ENCODE results near the gene WT1. TPM values are rescaled to one million over a fixed set of nuclear protein-coding genes. Genes with fewer than 3 reads are reported as not detected.

WT1 gene
- total RNA-seq, 1 experiment from 2014 or later = 4.7 TPM

- intact Hi-C loops (cut with micrococcal nuclease; ENCODE audit: unreplicated experiment) = loop anchor here (2.0 kb wide), 1 partner anchor 34 kb away; no protein-coding TSS in a partner anchor
- POLR2A ChIA-PET = interaction anchor here (0.7 kb wide), 1 partner anchor 339 kb away, joined by 5 read pairs; no protein-coding TSS in a partner anchor
- Mint-ChIP-seq H3K36me3 (ENCODE audit: insufficient read depth, unreplicated experiment) (peaks cover 5% of the 10 kb centered on the region), H3K4me3 (ENCODE audit: unreplicated experiment) (peak overlapping the region; percentile 40), H3K9me3 (ENCODE audit: unreplicated experiment) (peaks cover 11% of the 10 kb centered on the region), H3K27ac (ENCODE audit: unreplicated experiment) (peak overlapping the region; percentile 63), H3K27me3 (ENCODE audit: insufficient read depth, unreplicated experiment) (no peaks in the 10 kb centered on the region), H3K4me1 (ENCODE audit: low read depth, unreplicated experiment) (peaks cover 14% of the 10 kb centered on the region)
- Histone ChIP-seq H3K36me3 (ENCODE audit: control insufficient read depth, insufficient read depth, low read length) (no peaks in the 10 kb centered on the region), H3K27me3 (replicated peaks; ENCODE audit: control insufficient read depth, insufficient read depth, low read length) (no peaks in the 10 kb centered on the region), H3K9me3 (no peaks in the 10 kb centered on the region), H3K4me3 (ENCODE audit: low read depth, low read length) (no peak overlapping the region), H3K4me1 (peaks cover 14% of the 10 kb centered on the region)
- CTCF ChIA-PET = no interaction called here
- no TSS peak for BruUV-seq (replicated peaks)
- DNase-seq = peak in 1 of 2 experiments; percentile 38
- no peak for TF ChIP-seq CTCF (IDR thresholded peaks at IDR 0.05; ENCODE audit: insufficient read depth in 1 of 2, low read depth in 1 of 2, low read length in 1 of 2, severe bottlenecking in 1 of 2, unreplicated experiment in 1 of 2)
Measured at GRCh38 chr11:32366666-32367065, 68.7 kb downstream of the WT1 start.

- H3K27me3 ChIP-seq (replicated peaks; ENCODE audit: control insufficient read depth, insufficient read depth, low read length) = no peaks in the 10 kb centered on the region
- BruUV-seq (replicated peaks) = no TSS peak
- DNase-seq = no peak
- peaks cover 5% of the 10 kb centered on the region for H3K36me3 Mint-ChIP-seq (ENCODE audit: insufficient read depth, unreplicated experiment)
- H3K4me3 Mint-ChIP-seq (ENCODE audit: unreplicated experiment) = no peak overlapping the region
- CTCF ChIA-PET = interaction anchor here (0.6 to 0.7 kb wide), 2 partner anchors 10 to 86 kb away, joined by 3 to 6 read pairs; no protein-coding TSS in a partner anchor
- no peaks in the 10 kb centered on the region for H3K27me3 Mint-ChIP-seq (ENCODE audit: insufficient read depth, unreplicated experiment)
- no peaks in the 10 kb centered on the region for H3K36me3 ChIP-seq (ENCODE audit: control insufficient read depth, insufficient read depth, low read length)
- peak overlapping the region; percentile 15 for H3K27ac Mint-ChIP-seq (ENCODE audit: unreplicated experiment)
- POLR2A ChIA-PET = no interaction called here
- H3K4me3 ChIP-seq (ENCODE audit: low read depth, low read length) = no peak overlapping the region
- no peak for TF ChIP-seq CTCF (IDR thresholded peaks at IDR 0.05; ENCODE audit: insufficient read depth in 1 of 2, low read depth in 1 of 2, low read length in 1 of 2, severe bottlenecking in 1 of 2, unreplicated experiment in 1 of 2)
- H3K4me1 ChIP-seq = peaks cover 14% of the 10 kb centered on the region
- no peaks in the 10 kb centered on the region for H3K9me3 ChIP-seq
- H3K4me1 Mint-ChIP-seq (ENCODE audit: low read depth, unreplicated experiment) = peaks cover 14% of the 10 kb centered on the region
- intact Hi-C loops (cut with micrococcal nuclease; ENCODE audit: unreplicated experiment) = no loop called here
- peaks cover 7% of the 10 kb centered on the region for H3K9me3 Mint-ChIP-seq (ENCODE audit: unreplicated experiment)
Measured at GRCh38 chr11:32365192-32365591, 70.1 kb downstream of the WT1 start.

- peaks cover 9% of the 10 kb centered on the region for H3K27me3 Mint-ChIP-seq (ENCODE audit: insufficient read depth, unreplicated experiment)
- POLR2A ChIA-PET = no interaction called here
- Histone ChIP-seq H3K36me3 (ENCODE audit: control insufficient read depth, insufficient read depth, low read length) (no peaks in the 10 kb centered on the region), H3K4me1 (no peaks in the 10 kb centered on the region), H3K4me3 (ENCODE audit: low read depth, low read length) (no peak overlapping the region), H3K27me3 (replicated peaks; ENCODE audit: control insufficient read depth, insufficient read depth, low read length) (no peaks in the 10 kb centered on the region; the same call in 1 of the 2 replicates), H3K9me3 (no peaks in the 10 kb centered on the region)
- no peaks in the 10 kb centered on the region for H3K9me3 Mint-ChIP-seq (ENCODE audit: unreplicated experiment)
- intact Hi-C loops (cut with micrococcal nuclease; ENCODE audit: unreplicated experiment) = no loop called here
- no peaks in the 10 kb centered on the region for H3K4me1 Mint-ChIP-seq (ENCODE audit: low read depth, unreplicated experiment)
- H3K27ac Mint-ChIP-seq (ENCODE audit: unreplicated experiment) = no peak overlapping the region
- H3K4me3 Mint-ChIP-seq (ENCODE audit: unreplicated experiment) = no peak overlapping the region
- CTCF ChIA-PET = interaction anchor here (1.0 to 1.6 kb wide), 2 partner anchors 27 to 35 kb away, joined by 3 to 4 read pairs; no protein-coding TSS in a partner anchor
- TF ChIP-seq CTCF (IDR thresholded peaks at IDR 0.05; ENCODE audit: insufficient read depth in 1 of 2, low read depth in 1 of 2, low read length in 1 of 2, severe bottlenecking in 1 of 2, unreplicated experiment in 1 of 2) = no peak
- BruUV-seq (replicated peaks) = no TSS peak
- no peaks in the 10 kb centered on the region for H3K36me3 Mint-ChIP-seq (ENCODE audit: insufficient read depth, unreplicated experiment)
- peak; percentile 49 to 71 for DNase-seq
Measured at GRCh38 chr11:32358729-32359128, 76.6 kb downstream of the WT1 start.

Measured in Caco-2 (cell line).